GM12878 (cell line): Measurements from ENCODE around the gene SHISA6. TPM values are rescaled to one million over a fixed set of nuclear protein-coding genes. Genes with fewer than 3 reads are reported as not detected.

ENCODE experiments used
- ATAC-seq: fragments of 200-7000 bp; cut with Tn5 transposase; 3 replicates; pipeline ENCODE4 v1.9.1; 2020; ENCODE audit warnings: mild to moderate bottlenecking, moderate library complexity
- BruUV-seq: library from RNA; stranded (reverse); fragments of 400-500 nt; replicated peaks from 2 replicates; lab custom pipeline; 2021; lab: Mats Ljungman, UMichigan
- CTCF ChIA-PET: fragments of 300-600 bp; sonication (Branson Sonifier 250); formaldehyde crosslinking; extraction: SDS; loops from one replicate; lab custom pipeline; 2021; ENCODE audit warnings: inconsistent platforms; lab: Yijun Ruan, JAX
- POLR2A ChIA-PET: fragments of 350-600 bp; formaldehyde crosslinking; extraction: SDS; loops from one replicate; lab custom pipeline; 2021; ENCODE audit warnings: inconsistent platforms; lab: Charles Lee
- RAD21 ChIA-PET: fragments of 300-600 bp; sonication (Branson Sonifier 250); formaldehyde crosslinking; loops from one replicate; lab custom pipeline; 2023; ENCODE audit warnings: antibody characterized with exemption; ENCODE audit not compliant: unreplicated experiment; lab: Charles Lee
- SMC1A ChIA-PET: fragments of 300-600 bp; sonication (Branson Sonifier 250); formaldehyde crosslinking; loops from one replicate; lab custom pipeline; 2023; ENCODE audit not compliant: unreplicated experiment, uncharacterized antibody; lab: Charles Lee
- DNase-seq: peaks from one replicate; pipeline ENCODE4 v3.0.0-alpha.2; 2011; ENCODE audit warnings: low read depth, low spot score
- FAIRE-seq: peaks from 3 replicates; lab custom pipeline; 2011; peaks lifted over from hg19 to GRCh38; lab: Jason Lieb, UNC
- H2AFZ ChIP-seq: 2 replicates; pipeline ENCODE4 v1.6.0; 2011; ENCODE audit warnings: low read depth, low read length, control low read depth; ENCODE audit not compliant: control insufficient read depth
- H3K27ac ChIP-seq: 2 replicates; pipeline ENCODE4 v1.5.1; 2011; ENCODE audit warnings: control low read depth; ENCODE audit not compliant: control insufficient read depth, insufficient read depth
- H3K27me3 ChIP-seq, 2 experiments: replicated peaks in 1 of 2; 2 replicates each; pipeline versions ENCODE4 v1.6.0 to v1.6.1; 2011; ENCODE audit warnings: low read length in 1 of 2; ENCODE audit not compliant: control insufficient read depth in 2 of 2, insufficient read depth in 2 of 2
- H3K36me3 ChIP-seq, 2 experiments: 2 replicates each; pipeline ENCODE4 v1.5.1; 2011; ENCODE audit warnings: low read length in 1 of 2; ENCODE audit not compliant: control insufficient read depth in 2 of 2, insufficient read depth in 2 of 2
- H3K4me1 ChIP-seq: 2 replicates; pipeline ENCODE4 v1.6.1; 2011; ENCODE audit warnings: mild to moderate bottlenecking, low read length, moderate library complexity, mixed read lengths; ENCODE audit not compliant: control insufficient read depth, insufficient read depth
- H3K4me2 ChIP-seq: 2 replicates; pipeline ENCODE4 v1.6.0; 2011; ENCODE audit warnings: control low read depth; ENCODE audit not compliant: control insufficient read depth, insufficient read depth
- H3K4me3 ChIP-seq: fragments of 200-600 bp; sonication (generic); 2 replicates; pipeline ENCODE4 v1.5.1; 2016
- H3K79me2 ChIP-seq: 2 replicates; pipeline ENCODE4 v1.6.0; 2011; ENCODE audit warnings: low read length; ENCODE audit not compliant: control insufficient read depth, insufficient read depth
- H3K9ac ChIP-seq: 2 replicates; pipeline ENCODE4 v1.8.0; 2011; ENCODE audit warnings: low read length, control low read depth, mixed read lengths; ENCODE audit not compliant: control insufficient read depth, insufficient read depth
- H3K9me3 ChIP-seq: replicated peaks from 3 replicates; pipeline ENCODE4 v1.5.1; 2011; ENCODE audit warnings: mild to moderate bottlenecking, low read length; ENCODE audit not compliant: control insufficient read depth, insufficient read depth
- H4K20me1 ChIP-seq: 2 replicates; pipeline ENCODE4 v1.6.0; 2011; ENCODE audit not compliant: control insufficient read depth, insufficient read depth
- ATF7 ChIP-seq: fragments of 450-650 bp; IDR thresholded peaks from 2 replicates; pipeline ENCODE4 v1.6.1; 2016; ENCODE audit warnings: low read depth, mild to moderate bottlenecking
- BHLHE40 ChIP-seq, 2 experiments: fragments of 450-650 bp in 1 of 2; IDR thresholded peaks; 2 replicates each; pipeline ENCODE4 v1.6.1; 2011 to 2017; ENCODE audit warnings: low read depth in 2 of 2, borderline replicate concordance in 1 of 2, improper control_type of control experiment in 1 of 2, low read length in 1 of 2, mild to moderate bottlenecking in 1 of 2
- EZH2 ChIP-seq: IDR thresholded peaks from 2 replicates; pipeline ENCODE4 v1.6.1; 2012; ENCODE audit warnings: low read depth, mild to moderate bottlenecking, control low read depth, inconsistent platforms, low read length, borderline replicate concordance; ENCODE audit not compliant: control insufficient read depth
- FOXM1 ChIP-seq: IDR thresholded peaks from 2 replicates; pipeline ENCODE4 v1.6.1; 2012; ENCODE audit warnings: low read depth, mild to moderate bottlenecking, inconsistent platforms, low read length, moderate library complexity
- MAX ChIP-seq: IDR thresholded peaks from 2 replicates; pipeline ENCODE4 v1.6.1; 2012; ENCODE audit warnings: low read depth, low read length, improper control_type of control experiment
- MTA2 ChIP-seq: fragments of 450-650 bp; IDR thresholded peaks from 2 replicates; pipeline ENCODE4 v1.6.1; 2016; ENCODE audit warnings: low read depth, mild to moderate bottlenecking, moderate library complexity
- MTA3 ChIP-seq: IDR thresholded peaks from 2 replicates; pipeline ENCODE4 v1.6.1; 2012; ENCODE audit warnings: low read length, inconsistent platforms, borderline replicate concordance
- NR2C2 ChIP-seq: IDR thresholded peaks from 2 replicates; pipeline ENCODE4 v1.6.1; 2011; ENCODE audit warnings: borderline replicate concordance, low read depth; ENCODE audit not compliant: control insufficient read depth, insufficient read length
- POU2F2 ChIP-seq: IDR thresholded peaks from 3 replicates; pipeline ENCODE4 v1.6.1; 2011; ENCODE audit warnings: low read depth, mild to moderate bottlenecking, low read length, borderline replicate concordance
- RCOR1 ChIP-seq: conservative IDR thresholded peaks from 2 replicates; pipeline ENCODE4 v1.6.1; 2012; ENCODE audit warnings: low read depth, low read length, improper control_type of control experiment
- TBL1XR1 ChIP-seq: IDR thresholded peaks from 2 replicates; pipeline ENCODE4 v1.6.1; 2012; ENCODE audit warnings: low read depth, low read length, improper control_type of control experiment
- TCF3 ChIP-seq: IDR thresholded peaks from 2 replicates; pipeline ENCODE4 v1.6.1; 2012; ENCODE audit warnings: low read depth, mild to moderate bottlenecking, low read length, borderline replicate concordance; ENCODE audit not compliant: insufficient read depth
- WGBS: methylation state at CpG from one replicate; pipeline ENCODE4 v1.1.6; 2016; ENCODE audit warnings: low lambda C conversion rate; ENCODE audit not compliant: insufficient replicate concordance, insufficient coverage; ENCODE audit errors: missing lambda C conversion rate; 5-methylcytosine and 5-hydroxymethylcytosine counted together
- in situ Hi-C: fragments of 300-500 bp; cut with MboI; formaldehyde crosslinking; loops from 9 replicates; pipeline ENCODE4 v1.14.3; 2018; ENCODE audit warnings: mixed read lengths
- intact Hi-C: fragments of 100-400 bp; cut with micrococcal nuclease; formaldehyde crosslinking; loops from one replicate; pipeline ENCODE4 v1.14.2; 2022; ENCODE audit not compliant: unreplicated experiment
- polyA plus RNA-seq, 11 experiments: library from polyadenylated mRNA; depleted of rRNA in 4 of 11; unstranded in 6 of 11; stranded (reverse) in 5 of 11; fragments of >200 nt; fragmentation: Nextera tagmentation in 4 of 11; fragmentation: Illumina TruSeq in 1 of 11; extraction: Ambion mirVana in 4 of 11; extraction: Trizol in 1 of 11; gene quantifications; 1 replicate in 1 of 11; 2 replicates in 10 of 11; pipeline versions ENCODE4 v1.2.1 to v1.2.3, GENCODE V29; 2011 to 2016; ENCODE audit warnings: inconsistent platforms in 2 of 11, missing spikeins in 2 of 11, low read depth in 1 of 11
- total RNA-seq, 4 experiments: library from RNA; depleted of rRNA in 3 of 4; stranded (reverse); fragments of >200 nt in 3 of 4; fragmentation: Illumina TruSeq in 1 of 4; extraction: Trizol in 1 of 4; gene quantifications; 2 replicates each; pipeline versions ENCODE4 v1.2.1 to v1.2.3, GENCODE V29; 2013 to 2021
- TF ChIP-seq, protein P1 (sequence below): fragments of 150-350 bp; IDR thresholded peaks from 2 replicates; pipeline ENCODE4 v1.6.1; 2014; ENCODE audit warnings: mild to moderate bottlenecking, low read depth, low read length
- TF ChIP-seq, protein P2 (sequence below): fragments of 450-650 bp; IDR thresholded peaks from 2 replicates; pipeline ENCODE4 v1.6.1; 2017; ENCODE audit warnings: antibody characterized with exemption, mild to moderate bottlenecking, moderate library complexity
- TF ChIP-seq, protein P3 (sequence below): fragments of 450-650 bp; IDR thresholded peaks from 2 replicates; pipeline ENCODE4 v1.6.1; 2017; ENCODE audit warnings: low read depth, mild to moderate bottlenecking, moderate library complexity

The SHISA6 gene
- total and polyA plus RNA-seq, 10 of the 15 experiments (the other 5 are each of a cell fraction or from before 2014, with no cell fraction given), result not detected

- intact Hi-C loops, result no loop called here
- TF ChIP-seq, protein P1, sequence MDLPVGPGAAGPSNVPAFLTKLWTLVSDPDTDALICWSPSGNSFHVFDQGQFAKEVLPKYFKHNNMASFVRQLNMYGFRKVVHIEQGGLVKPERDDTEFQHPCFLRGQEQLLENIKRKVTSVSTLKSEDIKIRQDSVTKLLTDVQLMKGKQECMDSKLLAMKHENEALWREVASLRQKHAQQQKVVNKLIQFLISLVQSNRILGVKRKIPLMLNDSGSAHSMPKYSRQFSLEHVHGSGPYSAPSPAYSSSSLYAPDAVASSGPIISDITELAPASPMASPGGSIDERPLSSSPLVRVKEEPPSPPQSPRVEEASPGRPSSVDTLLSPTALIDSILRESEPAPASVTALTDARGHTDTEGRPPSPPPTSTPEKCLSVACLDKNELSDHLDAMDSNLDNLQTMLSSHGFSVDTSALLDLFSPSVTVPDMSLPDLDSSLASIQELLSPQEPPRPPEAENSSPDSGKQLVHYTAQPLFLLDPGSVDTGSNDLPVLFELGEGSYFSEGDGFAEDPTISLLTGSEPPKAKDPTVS, result no peak
- no peak for TF ChIP-seq NR2C2
- TF ChIP-seq EZH2, result no peak
- TF ChIP-seq FOXM1, result no peak
- no peak for TF ChIP-seq BHLHE40 (IDR thresholded peaks at IDR 0.05; ENCODE audit: borderline replicate concordance in 1 of 2, low read depth in 2 of 2, low read length in 1 of 2)
- TF ChIP-seq ATF7, result no peak
- TF ChIP-seq TBL1XR1, result no peak
- TF ChIP-seq, protein P2, sequence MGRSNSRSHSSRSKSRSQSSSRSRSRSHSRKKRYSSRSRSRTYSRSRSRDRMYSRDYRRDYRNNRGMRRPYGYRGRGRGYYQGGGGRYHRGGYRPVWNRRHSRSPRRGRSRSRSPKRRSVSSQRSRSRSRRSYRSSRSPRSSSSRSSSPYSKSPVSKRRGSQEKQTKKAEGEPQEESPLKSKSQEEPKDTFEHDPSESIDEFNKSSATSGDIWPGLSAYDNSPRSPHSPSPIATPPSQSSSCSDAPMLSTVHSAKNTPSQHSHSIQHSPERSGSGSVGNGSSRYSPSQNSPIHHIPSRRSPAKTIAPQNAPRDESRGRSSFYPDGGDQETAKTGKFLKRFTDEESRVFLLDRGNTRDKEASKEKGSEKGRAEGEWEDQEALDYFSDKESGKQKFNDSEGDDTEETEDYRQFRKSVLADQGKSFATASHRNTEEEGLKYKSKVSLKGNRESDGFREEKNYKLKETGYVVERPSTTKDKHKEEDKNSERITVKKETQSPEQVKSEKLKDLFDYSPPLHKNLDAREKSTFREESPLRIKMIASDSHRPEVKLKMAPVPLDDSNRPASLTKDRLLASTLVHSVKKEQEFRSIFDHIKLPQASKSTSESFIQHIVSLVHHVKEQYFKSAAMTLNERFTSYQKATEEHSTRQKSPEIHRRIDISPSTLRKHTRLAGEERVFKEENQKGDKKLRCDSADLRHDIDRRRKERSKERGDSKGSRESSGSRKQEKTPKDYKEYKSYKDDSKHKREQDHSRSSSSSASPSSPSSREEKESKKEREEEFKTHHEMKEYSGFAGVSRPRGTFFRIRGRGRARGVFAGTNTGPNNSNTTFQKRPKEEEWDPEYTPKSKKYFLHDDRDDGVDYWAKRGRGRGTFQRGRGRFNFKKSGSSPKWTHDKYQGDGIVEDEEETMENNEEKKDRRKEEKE, result no peak
- no peak for TF ChIP-seq POU2F2
- no peak for TF ChIP-seq MTA2
- TF ChIP-seq RCOR1, result no peak
- no peak for TF ChIP-seq MTA3
- TF ChIP-seq, protein P3, sequence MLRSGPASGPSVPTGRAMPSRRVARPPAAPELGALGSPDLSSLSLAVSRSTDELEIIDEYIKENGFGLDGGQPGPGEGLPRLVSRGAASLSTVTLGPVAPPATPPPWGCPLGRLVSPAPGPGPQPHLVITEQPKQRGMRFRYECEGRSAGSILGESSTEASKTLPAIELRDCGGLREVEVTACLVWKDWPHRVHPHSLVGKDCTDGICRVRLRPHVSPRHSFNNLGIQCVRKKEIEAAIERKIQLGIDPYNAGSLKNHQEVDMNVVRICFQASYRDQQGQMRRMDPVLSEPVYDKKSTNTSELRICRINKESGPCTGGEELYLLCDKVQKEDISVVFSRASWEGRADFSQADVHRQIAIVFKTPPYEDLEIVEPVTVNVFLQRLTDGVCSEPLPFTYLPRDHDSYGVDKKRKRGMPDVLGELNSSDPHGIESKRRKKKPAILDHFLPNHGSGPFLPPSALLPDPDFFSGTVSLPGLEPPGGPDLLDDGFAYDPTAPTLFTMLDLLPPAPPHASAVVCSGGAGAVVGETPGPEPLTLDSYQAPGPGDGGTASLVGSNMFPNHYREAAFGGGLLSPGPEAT, result no peak
- no peak for TF ChIP-seq MAX
- no peak for TF ChIP-seq TCF3
- TF ChIP-seq, all 136 proteins: peak for 0
- DNase-seq (no peak), FAIRE-seq (no peak), ATAC-seq (no peak)
- Histone ChIP-seq H3K27me3 (no peaks in the 10 kb centered on the region), H3K4me2 (no peak overlapping the region), H4K20me1 (no peaks in the 10 kb centered on the region), H3K27ac (no peak overlapping the region), H3K4me1 (no peaks in the 10 kb centered on the region), H3K9ac (no peak overlapping the region), H3K4me3 (no peak overlapping the region), H3K9me3 (no peaks in the 10 kb centered on the region; the same call in 2 of the 3 replicates), H2AFZ (no peak overlapping the region), H3K79me2 (no peaks in the 10 kb centered on the region), H3K36me3 (no peaks in the 10 kb centered on the region)
- RAD21 ChIA-PET, result no interaction called here
- BruUV-seq, result no TSS peak
- in situ Hi-C loops, result no loop called here
- WGBS, result 64% methylated on average over 1 of the region's 1 CpG
- POLR2A ChIA-PET, result no interaction called here
- CTCF ChIA-PET, result no interaction called here
- SMC1A ChIA-PET, result no interaction called here
Measured at GRCh38 chr17:11561281-11561680, 320.3 kb downstream of the SHISA6 start.
